ENCODE results near the gene PRRT1. TPM values are rescaled to one million over a fixed set of nuclear protein-coding genes. Genes with fewer than 3 reads are reported as not detected.
"Not testable (repeated sequence)": the region's sequence is repeated elsewhere in the genome, so short reads cannot be mapped to it uniquely, and the experiment has no call there.

PRRT1 gene
- 2.8 TPM for total RNA-seq

DNA sequence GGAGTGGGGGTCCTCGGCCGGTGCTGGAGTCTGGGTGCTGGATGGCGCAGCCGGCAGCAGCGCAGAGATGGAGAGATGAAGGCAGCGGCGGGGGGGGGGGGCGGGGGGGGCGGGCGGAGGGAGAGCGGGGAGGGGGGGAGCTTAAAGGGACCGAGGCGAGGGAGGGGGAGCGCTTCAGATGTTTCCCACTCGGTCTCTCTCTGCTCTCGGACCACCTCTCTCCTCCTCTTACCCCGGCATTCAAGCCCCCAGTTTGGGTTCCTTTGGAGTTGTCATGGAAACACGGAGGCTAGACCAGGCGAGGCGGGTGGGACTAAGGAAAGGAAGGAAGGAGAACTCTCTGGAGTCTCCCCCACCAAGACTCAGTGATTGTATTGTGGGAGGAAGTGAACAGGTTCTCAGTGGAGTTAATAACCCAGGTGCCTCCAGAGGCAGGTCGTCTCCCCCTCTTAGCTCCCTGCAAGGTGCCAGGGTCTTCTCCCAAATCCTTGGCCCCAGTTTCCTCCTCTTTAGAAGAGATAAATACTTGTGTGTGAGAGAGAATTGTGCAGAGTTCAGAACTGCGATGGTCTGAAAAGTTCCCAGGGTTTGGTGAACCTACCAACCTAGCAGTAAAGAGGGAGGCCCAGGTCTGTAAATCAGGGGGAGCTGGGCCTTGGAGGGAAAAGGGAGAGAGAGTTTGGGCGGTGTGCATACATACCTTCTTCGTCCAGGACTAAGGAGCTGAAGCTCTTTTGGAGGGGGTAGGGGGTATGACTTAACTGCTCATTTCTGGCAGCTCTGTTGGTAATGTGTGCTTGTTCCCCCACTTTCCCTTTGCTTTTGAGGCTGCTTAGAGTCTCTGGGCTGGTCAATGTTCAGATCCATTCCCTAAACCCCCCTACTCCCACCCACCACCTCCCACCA is at the start of gene PRRT1:
TSS of gene PRRT1 (minus strand) at position 77 of the 906 bp plus-strand sequence. CDS start 112 bp downstream, outside the sequence.
- DNase-seq (ENCODE audit: low spot score): no peak

DNA sequence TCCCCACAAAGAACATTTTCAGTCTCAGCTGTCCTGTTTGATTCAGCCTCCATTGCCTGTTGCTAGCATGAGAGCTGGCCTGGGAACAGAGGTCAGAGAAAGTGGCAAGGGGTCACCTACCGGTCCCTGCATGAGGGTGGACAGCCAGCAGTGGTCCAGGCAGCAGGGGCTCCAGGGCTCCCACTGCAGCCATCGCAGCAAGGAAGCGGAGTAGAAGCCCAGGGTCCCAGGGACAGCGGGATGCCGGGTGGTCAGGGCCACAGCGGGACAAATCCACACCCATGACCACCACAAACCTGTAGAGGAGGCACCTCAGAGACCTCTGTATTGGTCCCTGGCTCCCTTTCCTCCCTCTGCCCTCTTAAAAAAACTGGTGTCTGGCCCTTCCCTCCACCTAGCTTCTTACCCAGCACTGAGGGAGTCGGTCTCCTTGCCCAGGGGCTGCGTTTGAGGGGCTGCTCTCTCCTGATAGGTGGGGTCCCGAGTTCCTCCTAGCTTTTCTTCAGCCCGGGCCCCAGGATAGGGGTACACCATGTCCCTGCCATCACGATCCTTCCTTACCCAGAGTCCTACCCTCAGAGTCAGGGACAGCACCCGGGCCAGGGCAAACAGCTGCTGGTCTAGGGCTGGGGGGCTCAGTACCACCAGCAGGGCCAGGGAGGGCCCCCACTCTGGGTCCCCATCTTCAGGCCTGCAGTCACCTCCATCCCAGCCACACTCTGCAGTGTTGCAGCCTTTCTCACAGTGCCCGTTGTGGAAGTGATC is 49.2 kb upstream of the PRRT1 start:
- no peak for DNase-seq (ENCODE audit: low spot score)

DNA sequence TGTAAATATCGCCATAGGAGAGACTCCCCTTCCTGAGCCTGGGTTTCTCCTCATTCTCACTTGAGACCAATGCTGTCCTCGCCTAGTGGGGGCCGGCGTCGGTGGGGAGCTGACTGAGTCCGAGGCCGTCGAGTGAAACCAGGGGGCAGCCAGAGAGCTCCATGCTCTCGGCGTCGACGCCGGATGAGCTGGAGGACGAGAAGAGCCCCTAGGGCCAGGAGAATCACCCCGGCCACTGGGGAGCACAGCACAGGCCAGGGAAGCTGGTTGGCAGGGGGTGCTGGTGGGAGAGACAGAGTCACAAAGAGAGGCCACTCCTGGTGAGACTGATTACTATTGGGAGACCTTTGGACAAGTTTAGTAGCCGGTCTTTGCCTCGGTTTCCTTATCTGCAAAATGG is 47.1 kb upstream of the PRRT1 start:
- DNase-seq (ENCODE audit: low spot score): no peak

DNA sequence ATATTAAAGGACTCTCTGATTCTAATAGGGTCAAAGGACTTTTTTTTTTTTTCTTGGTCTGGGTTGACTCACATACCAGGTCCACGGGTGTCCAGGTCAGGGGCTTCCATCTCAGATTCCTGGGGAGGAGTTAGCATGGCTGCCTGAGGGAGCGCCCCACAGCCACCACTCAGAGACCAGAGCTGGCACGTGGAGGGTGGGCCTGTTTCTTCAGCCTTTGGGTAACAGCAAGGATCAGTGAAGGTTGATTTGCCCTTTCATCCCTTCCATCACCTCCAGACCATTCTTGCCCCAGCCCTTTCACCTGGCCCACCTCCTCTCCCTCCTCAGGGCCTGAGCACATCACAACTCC is 46.6 kb upstream of the PRRT1 start:
- no peak for DNase-seq (ENCODE audit: low spot score)

DNA sequence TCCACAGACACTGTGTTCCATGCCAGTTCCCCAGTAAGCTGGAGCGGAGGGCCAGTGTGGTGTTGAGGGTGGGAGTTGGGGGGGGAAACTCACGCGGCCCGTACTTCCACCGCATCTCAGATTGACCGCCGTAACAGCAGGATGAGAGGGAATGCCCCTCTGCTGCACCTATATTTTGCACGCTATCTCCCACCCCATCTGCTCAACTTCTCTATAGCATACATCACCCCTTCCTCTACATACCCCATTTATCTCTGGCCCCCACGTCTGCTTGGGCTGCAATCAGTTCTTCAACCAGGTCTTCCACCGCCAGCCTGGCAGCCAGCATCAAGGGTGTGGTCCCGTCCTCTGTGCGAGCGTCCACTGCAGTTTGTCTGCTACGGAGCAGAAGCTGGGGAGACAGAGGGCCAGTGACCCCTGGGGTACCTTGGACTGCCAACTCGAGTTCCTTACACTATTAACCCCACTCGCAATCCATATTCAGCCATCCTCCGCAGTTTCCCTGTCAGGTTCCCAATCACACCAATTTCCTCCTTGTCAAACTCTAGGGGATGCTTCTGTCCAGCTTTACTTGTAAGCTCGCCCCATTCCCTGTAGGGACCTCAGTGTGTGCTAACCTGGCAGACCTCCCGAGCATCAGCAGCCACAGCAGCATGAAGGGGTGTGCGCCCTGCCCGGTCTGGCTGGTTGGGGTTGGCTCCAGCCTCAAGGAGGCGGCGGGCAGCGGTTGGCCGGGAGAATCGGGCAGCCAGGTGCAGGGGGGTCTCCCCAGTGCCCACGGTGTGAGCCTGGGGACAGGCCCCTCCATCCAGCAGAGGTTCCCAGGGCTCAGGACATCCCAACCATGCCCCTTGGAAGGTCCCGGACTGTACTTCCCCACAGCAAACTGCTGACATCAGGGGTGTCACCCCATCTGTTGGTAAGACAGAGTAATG is 45.2 kb upstream of the PRRT1 start:
- DNase-seq (ENCODE audit: low spot score): no peak

DNA sequence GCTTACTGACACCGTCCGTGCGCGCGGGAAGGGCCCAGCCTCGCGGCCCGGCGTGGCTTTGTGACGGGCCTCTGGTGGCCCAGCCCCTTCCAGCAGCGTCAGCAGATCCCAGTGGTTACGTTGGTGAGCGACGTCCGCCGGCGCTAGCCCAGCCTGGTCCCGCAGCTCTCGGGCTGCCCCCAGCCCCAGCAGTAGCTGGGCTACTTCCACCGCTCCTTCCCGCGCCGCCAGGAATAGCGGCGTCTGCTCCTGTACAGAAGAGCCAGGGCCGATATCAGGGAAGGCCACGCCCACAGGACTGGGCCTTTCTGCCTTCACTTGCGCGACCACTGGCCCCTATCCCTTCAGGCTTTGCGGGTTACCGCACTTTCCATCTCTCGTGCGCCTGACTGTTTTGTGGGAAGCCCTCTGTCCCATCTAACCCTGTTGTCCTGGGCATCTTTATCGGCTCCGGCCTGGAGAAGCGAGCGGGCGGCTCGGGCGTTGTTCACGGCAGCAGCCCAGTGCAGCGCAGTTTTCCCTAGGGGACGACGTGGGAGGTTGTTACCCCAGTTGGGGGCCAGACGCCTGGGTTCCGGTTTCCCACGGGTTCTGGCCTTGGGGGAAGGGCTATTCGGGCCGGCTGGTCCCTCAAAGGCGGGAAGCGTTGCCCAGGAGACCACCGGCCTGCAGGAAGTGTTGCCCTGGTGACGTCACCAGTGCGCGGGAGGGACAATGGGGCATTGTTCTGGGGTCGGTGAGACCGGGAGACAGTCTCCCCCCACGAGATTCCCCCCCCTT is 44.4 kb upstream of the PRRT1 start:
- peak; percentile 90 for DNase-seq (ENCODE audit: low spot score)

DNA sequence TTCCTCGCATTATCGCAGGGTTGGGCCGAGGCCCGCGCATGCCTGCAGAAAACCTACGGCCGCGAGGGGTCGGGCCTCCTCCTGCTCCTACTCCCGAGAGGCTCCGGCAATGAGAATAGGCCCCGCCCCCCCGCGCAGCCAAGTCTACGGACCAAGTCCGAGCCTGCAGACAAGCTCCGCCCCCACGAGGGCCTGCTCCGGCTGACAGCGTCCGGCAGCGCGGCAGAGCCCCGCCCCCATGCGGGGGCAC is 43.8 kb upstream of the PRRT1 start:
- peak; percentile 100 for DNase-seq (ENCODE audit: low spot score)

DNA sequence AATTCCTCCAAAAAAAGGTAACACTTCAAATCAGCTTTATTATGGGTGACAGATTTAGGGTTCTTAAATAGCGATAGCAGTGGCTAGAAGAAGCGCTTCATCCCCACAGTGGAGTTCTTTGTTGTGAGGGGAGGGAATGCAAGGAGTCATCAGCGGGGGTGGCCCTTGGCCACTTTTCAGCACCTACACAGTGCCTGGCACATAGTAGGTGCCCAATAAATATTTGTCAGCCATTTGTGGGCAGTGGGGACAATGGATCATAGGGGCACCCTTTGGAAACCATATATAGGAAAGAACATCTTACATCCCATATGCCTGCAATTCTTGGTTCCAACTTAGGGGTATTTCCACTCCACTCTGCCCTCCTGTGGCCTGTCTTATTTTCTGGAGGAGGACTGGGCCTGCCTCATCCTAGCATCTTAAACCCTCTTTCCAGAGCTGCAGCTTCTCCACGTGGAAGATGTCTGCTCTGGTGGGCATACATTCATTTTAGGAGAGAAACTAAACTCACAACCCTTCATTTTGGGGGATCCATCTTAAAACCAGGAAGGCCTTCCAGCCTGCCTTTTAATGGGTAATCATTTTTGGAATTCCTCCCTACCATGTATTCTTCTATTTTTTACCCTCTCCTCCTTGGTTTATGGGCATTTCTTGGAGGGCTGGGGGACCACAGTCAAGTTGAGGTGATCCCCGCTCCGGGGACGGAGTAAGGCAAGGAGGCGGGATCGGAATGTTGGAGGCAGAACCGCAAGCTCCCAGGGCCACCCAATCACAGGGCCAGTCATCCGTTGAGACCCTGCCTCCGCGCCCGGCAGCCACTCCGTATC is 43.3 kb upstream of the PRRT1 start:
- no peak for DNase-seq (ENCODE audit: low spot score)

DNA sequence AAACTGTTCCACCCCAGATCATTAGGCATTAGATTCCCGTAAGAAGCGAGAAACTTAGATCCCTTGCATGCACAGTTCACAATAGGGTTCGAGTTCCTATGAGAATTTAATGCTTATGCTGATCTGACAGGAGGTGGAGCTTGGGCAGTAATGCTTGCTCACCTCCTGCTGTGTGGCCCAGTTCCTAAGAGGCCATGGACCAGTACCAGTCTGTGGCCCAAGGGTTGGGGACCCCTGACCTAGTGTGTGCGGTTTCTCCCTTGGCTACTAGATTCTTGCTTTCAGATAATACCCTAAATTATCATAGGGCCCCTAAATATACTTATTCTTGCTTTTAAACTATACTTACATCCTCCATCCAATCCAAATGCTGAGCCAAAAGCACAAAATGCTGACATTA is 42.6 kb upstream of the PRRT1 start:
- no peak for DNase-seq (ENCODE audit: low spot score)

DNA sequence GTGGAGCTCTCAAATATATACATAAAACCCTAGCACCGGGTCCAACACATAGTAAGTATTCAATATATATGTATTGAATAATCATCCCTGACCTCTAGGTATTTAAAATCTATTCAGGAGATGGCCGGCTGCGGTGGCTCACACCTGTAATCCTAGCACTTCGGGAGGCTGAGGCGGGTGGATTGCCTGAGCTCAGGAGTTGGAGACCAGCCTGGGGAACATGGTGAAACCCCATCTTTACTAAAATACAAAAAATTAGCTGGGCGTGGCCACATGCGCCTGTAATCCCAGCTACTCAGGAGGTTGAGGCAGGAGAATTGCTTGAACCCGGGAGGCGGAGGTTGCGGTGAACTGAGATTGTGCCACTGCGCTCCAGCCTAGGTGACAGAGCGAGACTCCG is 41.4 kb upstream of the PRRT1 start:
- not testable (repeated sequence) for DNase-seq (ENCODE audit: low spot score)

DNA sequence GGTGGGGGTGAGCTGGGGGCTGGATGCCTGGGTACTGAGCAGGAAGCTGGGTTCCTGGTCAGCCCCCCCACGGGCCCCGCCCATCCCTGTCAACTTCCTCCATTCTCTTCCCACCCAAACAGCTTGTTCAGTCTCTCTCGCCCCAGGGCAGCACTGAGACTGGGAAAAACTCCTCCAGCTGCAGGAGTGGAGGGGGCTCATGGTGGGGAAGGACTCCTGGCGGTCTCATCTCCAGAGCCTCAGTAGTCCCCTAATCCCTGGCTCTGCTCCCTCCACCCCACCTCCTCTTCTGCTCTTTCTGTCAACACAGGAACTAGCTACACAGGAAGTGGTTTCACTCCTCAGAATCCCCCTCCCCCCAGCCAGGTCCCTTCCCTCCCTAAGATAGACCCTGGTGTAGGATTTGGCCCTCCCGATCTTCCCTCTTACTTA is 40.9 kb upstream of the PRRT1 start, which contains the start of gene GPSM3:
TSS of gene GPSM3 (minus strand) at position 36 of the 432 bp plus-strand sequence. CDS start 130 bp downstream, outside the sequence.
- DNase-seq (ENCODE audit: low spot score): peak; percentile 75

DNA sequence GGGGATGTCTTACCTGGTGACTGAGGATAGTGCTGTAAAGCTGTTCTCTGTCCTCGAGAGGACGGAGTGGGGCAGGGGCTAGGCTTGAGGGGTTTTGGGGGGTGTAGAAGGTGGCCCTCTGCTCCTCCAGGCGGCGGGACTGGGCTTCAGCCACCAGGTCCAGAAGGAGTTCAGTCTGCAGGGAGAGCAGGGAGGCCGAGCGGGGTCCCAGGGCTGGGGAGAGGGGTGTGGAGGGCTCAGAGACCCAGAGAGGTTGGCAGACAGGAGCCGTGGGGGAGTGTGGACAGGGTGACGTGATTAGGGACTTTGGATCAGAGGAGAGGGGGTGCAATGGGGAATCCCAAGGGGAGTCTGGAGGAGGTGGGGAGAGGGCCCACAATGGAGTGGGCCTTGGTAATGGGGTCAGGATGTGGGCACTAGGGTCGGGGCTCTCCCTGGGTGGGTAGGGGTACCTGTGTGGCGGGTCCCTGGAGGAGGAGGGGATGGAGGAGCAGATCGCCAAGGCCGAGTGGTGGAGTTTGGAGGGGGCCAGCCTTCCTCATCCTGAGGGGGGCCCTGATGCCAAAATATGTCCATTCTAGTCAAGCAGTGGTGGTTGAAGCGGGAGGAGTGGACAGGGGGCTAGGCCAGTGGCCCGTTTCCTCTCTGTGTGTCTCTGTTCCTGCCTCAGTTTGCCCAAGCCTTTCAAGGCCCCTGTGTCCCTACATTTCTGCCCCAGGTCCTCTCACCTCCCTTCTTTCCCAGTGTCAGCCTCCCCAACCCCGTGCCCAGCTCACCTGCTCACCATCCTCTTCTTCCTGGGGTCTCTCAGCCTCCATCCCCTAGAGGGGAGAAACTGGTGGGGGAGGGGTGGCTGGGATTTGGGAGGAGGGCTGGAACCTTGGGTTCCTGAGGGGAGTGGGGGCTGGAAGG is 40.2 kb upstream of the PRRT1 start:
- DNase-seq (ENCODE audit: low spot score): no peak

DNA sequence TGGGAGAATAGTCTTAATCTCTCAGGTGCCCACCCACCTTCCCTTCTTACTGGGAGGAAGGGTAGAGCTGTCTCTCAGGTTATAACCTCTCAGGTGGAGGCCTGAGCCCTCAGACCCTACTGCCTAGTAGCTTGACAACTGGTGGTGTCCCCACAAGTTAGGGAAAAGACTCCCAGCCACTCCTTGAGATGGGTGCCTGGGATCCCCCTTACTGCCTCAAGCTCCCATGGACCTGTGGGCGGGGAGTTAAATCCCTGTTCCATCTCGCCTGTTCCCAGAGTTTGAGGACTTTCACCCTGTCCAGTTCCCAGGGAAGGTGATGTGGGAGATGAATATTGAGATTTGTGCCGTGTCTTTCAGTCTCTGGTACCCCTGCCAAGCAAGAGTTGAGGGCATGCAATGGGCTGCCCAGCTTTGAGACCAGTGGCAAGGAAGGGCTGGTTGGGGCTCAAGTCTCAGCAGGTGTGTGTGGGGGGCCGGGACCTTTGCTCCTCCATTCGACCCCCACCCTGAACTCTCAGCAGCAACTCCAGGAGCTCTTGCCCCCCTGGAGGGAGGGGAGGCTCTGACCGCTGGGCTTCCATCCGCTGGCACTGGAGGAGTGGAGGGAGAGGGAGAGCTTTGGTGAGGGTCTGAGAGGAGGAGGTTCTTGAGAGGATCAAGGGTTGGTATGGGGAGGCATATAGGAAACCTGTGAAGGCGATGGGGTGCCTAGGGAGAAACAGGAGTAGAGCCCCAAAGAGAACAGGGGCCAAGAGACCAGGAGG is 39.4 kb upstream of the PRRT1 start:
- DNase-seq (ENCODE audit: low spot score): no peak

DNA sequence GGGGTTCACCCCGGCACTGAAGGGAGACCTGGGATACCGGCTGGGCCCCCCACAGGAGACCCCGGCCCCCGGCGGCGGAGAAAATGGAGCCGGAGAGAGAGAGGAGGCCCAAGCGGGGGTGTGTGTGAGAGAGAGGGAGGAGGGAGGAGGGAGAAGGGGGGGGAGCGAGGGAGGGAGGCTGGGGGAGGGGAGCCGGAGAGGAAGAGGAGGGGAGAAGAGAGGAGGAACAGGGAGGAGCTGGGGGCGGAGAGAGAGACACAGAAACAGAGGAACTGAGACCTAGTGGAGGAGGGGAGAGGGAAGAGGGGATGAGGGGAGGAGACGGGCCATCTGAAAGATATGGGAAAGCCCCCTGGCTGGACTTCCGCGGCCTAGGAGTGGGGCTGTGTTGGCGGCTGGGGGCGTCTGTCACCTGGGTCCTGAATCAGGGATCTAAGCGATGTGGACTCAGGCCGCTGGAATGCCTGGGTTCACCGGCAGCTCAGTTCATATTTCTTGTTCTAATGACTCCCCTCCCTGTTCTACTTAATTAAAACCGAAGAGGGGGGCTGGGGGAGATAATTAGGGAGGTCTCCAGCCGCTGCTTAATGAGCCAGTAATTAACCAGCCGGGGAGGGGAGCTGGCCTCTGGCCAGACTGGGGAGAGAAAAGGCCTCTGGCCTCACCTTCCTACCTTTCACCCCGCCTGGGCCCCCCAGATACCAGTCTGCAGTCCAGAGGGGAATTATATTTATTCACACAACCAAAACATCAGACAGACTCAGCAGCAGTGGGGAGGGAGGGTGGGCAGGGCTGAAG is 38.5 kb upstream of the PRRT1 start, which contains the start of gene PBX2:
TSS of gene PBX2 (minus strand) at position 149 of the 798 bp plus-strand sequence. CDS start 287 bp downstream, outside the sequence.
- peak; percentile 96 for DNase-seq (ENCODE audit: low spot score)

DNA sequence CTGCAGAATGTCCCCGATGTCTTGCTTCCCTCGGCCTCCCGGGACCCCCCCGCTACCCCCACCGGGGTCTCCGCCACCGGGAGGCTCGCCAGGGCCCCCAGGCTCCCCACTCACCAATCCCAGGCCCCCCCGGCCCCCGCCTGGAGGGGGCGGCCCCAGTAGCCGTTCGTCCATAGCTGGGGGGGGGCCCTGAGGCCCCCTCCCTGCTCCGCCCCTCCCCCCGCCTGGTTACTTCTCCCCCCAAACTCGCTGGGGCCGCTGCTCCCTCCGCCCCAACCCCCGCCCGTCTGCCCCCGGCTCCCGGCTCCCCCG is 38.0 kb upstream of the PRRT1 start:
- no peak for DNase-seq (ENCODE audit: low spot score)

DNA sequence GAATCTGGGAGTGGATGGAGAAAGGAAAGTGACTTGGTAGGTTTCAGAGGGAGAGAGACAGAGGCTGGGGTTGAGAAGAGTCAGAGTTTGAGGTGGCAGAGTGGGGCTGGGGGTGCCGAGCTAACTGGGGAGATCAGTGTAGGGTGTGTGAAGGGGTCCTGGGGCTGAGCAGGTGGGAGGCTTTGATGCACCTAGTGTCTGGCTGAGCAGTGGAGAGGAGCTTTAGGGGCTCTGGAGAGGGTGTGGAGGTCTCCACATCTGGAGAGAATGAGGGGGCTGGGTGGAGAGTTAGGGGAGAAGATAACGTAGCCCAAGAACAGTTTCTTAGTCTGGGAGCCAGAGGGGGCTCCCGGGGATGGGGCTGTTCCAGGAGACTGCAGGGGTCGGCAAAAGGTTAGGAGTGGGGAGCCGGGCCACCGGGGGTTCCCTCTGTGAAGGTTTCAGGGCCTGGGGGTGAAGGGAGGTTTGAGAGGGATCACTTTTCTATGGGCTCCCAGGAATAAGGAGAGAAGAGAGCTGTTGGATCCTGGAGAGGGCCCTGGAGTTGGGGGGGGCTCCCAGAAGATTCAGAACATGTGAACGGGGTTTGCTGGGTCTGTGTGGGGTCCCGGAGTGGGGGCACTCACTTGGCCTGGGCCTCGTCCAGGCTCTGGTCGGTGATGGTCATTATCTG is 37.5 kb upstream of the PRRT1 start:
- DNase-seq (ENCODE audit: low spot score): no peak
